ENCODE results near the gene KLRB1.
"Not testable (repeated sequence)": the region's sequence is repeated elsewhere in the genome, so short reads cannot be mapped to it uniquely, and the experiment has no call there.

KLRB1 gene

DNA sequence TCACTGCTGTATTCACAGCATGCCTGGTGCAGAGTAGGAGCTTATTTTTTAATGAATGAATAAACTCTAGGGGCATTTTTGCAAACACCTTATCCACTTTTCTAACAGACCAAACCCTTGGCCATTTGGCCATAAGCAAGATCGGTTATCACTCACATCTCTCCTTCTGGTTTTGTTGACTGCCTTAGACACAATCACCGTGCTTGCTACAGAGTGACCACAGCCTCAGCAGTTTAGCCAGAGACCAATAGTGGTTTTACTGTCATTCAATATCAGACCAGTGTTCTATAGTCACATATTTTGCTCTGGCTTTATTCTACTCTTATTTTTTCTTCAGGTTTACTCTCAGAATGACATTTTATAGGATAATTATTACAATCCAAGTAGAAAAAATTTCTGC, 2.2 kb downstream of the KLRB1 start:
- no peak for DNase-seq (ENCODE audit: low read depth)
- no peak overlapping the region for H3K4me3 ChIP-seq (ENCODE audit: low read depth, low read length)
- TF ChIP-seq, protein P1, sequence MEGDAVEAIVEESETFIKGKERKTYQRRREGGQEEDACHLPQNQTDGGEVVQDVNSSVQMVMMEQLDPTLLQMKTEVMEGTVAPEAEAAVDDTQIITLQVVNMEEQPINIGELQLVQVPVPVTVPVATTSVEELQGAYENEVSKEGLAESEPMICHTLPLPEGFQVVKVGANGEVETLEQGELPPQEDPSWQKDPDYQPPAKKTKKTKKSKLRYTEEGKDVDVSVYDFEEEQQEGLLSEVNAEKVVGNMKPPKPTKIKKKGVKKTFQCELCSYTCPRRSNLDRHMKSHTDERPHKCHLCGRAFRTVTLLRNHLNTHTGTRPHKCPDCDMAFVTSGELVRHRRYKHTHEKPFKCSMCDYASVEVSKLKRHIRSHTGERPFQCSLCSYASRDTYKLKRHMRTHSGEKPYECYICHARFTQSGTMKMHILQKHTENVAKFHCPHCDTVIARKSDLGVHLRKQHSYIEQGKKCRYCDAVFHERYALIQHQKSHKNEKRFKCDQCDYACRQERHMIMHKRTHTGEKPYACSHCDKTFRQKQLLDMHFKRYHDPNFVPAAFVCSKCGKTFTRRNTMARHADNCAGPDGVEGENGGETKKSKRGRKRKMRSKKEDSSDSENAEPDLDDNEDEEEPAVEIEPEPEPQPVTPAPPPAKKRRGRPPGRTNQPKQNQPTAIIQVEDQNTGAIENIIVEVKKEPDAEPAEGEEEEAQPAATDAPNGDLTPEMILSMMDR (IDR thresholded peaks at IDR 0.05; ENCODE audit: low read depth, low read length, missing control alignments), result no peak

DNA sequence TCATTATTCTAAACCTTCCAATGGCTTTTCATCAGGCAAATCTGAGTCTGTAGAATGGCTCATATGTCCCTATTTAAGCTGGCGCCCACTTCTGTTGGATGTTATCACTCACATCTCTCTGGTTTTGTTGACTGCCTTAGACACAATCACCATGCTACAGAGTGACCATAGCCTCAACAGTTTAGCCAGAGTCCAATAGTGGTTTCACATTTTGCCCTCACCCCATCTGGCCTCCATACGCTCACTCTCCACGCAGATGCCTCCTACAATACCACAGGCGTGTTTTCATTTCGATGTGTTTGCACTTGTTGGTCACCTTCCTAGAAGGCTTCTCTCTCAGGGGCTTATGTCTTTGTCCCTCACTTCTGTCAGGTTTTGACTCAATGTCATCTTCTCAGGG, 3.4 kb downstream of the KLRB1 start:
- DNase-seq (ENCODE audit: low read depth), result no peak
- no peak overlapping the region for H3K4me3 ChIP-seq (ENCODE audit: low read depth, low read length)
- TF ChIP-seq, protein P1 (IDR thresholded peaks at IDR 0.05; ENCODE audit: low read depth, low read length, missing control alignments), result no peak

DNA sequence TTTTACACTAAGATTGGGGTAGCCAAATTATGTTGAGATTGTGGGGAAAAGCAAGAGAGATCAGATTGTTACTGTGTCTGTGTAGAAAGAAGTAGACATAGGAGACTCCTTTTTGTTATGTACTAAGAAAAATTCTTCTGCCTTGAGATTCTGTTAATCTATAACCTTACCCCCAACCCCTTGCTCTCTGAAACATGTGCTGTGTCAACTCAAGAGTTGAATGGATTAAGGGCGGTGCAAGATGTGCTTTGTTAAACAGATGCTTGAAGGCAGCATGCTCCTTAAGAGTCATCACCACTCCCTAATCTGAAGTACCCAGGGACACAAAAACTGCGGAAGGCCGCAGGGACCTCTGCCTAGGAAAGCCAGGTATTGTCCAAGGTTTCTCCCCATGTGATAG, 7.3 kb downstream of the KLRB1 start:
- DNase-seq (ENCODE audit: low read depth); H3K4me3 ChIP-seq (ENCODE audit: low read depth, low read length): not testable (repeated sequence)

DNA sequence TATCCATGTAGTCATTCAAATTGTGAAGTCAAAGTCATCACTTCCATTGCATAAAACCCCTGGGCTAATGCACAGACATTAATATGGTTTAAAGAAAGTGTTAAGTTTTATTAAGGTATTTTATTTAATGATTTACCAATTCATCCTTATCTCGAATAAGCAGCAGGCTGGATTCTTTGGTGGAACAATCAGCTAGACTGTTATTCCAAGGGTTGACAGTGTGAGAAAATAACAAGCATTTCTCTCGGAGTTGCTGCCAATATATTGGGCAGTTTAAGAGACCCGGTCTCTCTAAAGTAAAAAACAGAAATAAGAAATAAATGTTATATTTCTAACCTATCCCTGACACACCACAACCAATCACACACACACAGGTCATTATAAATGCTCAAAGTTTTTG, 9.4 kb downstream of the KLRB1 start:
- TF ChIP-seq, protein P1 (IDR thresholded peaks at IDR 0.05; ENCODE audit: low read depth, low read length, missing control alignments), result no peak
- no peak overlapping the region for H3K4me3 ChIP-seq (ENCODE audit: low read depth, low read length)
- DNase-seq (ENCODE audit: low read depth), result no peak

DNA sequence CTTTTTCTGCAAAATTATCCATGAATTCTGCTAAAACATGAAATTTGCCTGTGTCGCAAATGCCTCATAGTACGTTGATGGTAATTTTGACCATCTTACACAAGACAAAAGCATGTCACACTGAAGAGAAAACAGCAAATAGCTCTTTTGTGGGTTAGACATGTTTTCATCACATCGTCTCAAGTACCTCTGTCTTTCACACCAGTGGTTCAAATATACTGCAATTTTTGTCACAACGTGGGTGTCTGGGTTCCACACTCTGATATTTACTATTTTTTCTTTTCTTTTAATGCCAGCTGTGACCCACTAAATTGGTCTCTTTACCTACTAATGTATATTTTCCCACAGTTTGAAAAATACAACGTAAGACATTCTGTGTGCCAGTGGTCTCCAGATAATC, 10.4 kb downstream of the KLRB1 start:
- no peak for DNase-seq (ENCODE audit: low read depth)
- no peak overlapping the region for H3K4me3 ChIP-seq (ENCODE audit: low read depth, low read length)
- TF ChIP-seq, protein P1 (IDR thresholded peaks at IDR 0.05; ENCODE audit: low read depth, low read length, missing control alignments), result no peak

DNA sequence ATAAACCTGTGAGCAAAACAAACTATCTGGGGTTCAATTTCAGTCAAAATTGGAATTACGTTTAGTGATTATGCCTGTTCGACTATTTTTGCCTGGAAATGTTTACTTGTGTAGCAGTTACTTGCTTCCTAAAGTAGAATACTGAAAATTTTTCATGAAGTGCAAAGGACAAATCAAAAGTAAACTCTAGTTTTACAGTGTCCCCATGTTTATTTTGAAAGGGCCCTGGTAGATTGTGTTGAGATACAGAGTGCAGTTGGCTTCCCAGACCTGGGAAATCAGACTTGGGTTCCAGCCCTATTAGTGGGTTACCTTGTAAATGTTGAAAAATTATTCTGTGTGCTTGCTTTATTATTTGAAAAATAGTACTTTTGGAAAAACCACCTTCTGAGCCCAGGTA, 17.3 kb downstream of the KLRB1 start:
- TF ChIP-seq, protein P1 (IDR thresholded peaks at IDR 0.05; ENCODE audit: low read depth, low read length, missing control alignments), result no peak
- no peak for DNase-seq (ENCODE audit: low read depth)
- H3K4me3 ChIP-seq (ENCODE audit: low read depth, low read length), result no peak overlapping the region

DNA sequence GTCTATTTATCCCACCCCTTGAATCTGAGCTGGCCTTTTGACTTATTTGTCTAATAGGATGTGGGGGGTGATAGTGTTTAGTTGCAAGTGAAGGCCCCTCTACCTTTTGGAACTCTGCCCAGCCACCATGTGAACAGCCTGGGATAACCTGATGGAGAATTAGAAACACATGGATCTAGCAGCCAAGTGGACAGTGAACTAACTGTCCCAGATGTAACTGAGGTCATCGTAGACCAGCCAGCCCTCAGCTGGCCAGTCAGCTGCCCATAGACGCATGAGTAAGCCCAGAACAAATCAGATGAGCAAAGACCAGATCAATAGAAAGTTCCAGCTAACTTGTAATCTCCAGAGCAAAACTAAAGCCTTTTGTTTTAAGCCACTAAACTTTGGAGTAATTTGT, 19.0 kb downstream of the KLRB1 start:
- TF ChIP-seq, protein P1 (IDR thresholded peaks at IDR 0.05; ENCODE audit: low read depth, low read length, missing control alignments), result no peak
- DNase-seq (ENCODE audit: low read depth), result no peak
- H3K4me3 ChIP-seq (ENCODE audit: low read depth, low read length), result no peak overlapping the region
